ENCODE results near the gene AGAP1. TPM values are rescaled to one million over a fixed set of nuclear protein-coding genes. Genes with fewer than 3 reads are reported as not detected.

AGAP1 gene
- total and polyA plus RNA-seq, 2 donors (not counting 3 experiments of a cell fraction or from before 2014, with no cell fraction given), result 10.2 to 20.9 TPM

DNA sequence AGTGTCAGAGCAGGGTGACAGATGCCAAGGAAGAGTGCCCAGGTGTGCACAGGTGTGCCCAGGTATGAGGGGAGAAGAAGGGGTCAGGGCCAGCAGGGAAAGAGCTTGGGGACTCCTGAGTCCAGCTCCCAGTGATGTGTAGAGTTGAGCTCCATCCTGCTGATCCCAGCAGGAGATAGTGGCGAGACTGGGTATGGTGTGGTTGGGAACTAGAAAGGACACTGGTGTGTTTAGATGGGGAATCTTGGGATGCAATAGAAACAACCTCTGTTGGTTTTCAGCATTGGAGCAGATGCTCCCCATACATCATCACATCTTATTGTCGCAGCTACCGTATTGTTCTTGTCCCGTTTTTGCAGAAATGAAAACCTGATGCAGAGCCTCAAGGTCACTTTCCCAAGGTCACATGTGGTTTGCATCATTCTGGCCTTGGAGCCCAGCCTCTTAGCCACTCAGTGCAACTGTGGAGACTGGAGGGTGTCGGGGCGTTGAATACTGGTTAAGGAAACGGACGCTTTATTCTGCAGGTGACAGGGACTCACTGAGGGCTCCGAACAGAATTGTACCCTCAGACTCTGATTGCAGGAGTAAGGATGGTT lies 166.7 kb downstream of the AGAP1 start:
- Histone ChIP-seq H3K27me3 (ENCODE audit: control insufficient read depth in 2 of 2, insufficient read depth in 2 of 2, low read length in 2 of 2) (peaks cover 8 to 12% of the 10 kb centered on the region in 2 experiments), H4K20me1 (replicated peaks; ENCODE audit: control insufficient read depth, extremely low read depth, insufficient read depth, low read length) (no peaks in the 10 kb centered on the region), H3K4me1 (ENCODE audit: control insufficient read depth, extremely low read depth, insufficient read depth, low read length) (no peaks in the 10 kb centered on the region), H3K9me1 (replicated peaks; ENCODE audit: control insufficient read depth, extremely low read depth, insufficient read depth, low read length) (peaks cover 2% of the 10 kb centered on the region), H3K27ac (ENCODE audit: insufficient read depth, low read depth, low read length) (no peak overlapping the region), H3K9ac (replicated peaks; ENCODE audit: extremely low read depth, insufficient read depth, low read length) (no peak overlapping the region), H2AFZ (ENCODE audit: low read depth, low read length) (no peak overlapping the region), H3K4me2 (ENCODE audit: insufficient read depth, low read length) (no peak overlapping the region), H3K4me3 (replicated peaks in 1 of 3; ENCODE audit: insufficient read depth in 1 of 3, low read depth in 1 of 3, low read length in 3 of 3) (no peak overlapping the region), H3K9me3 (replicated peaks; ENCODE audit: control insufficient read depth, insufficient read depth, low read length) (no peaks in the 10 kb centered on the region), H3K36me3 (ENCODE audit: control insufficient read depth in 2 of 2, extremely low read depth in 1 of 2, insufficient read depth in 2 of 2, low read length in 2 of 2) (no peaks in the 10 kb centered on the region), H3K79me2 (ENCODE audit: control insufficient read depth, insufficient read depth, low read length) (no peaks in the 10 kb centered on the region)
- no peak for TF ChIP-seq JUN (IDR thresholded peaks at IDR 0.05; ENCODE audit: borderline replicate concordance, insufficient read depth, insufficient read length, low read depth)
- CTCF ChIA-PET, result no interaction called here
- FAIRE-seq (no peak), DNase-seq (ENCODE audit: low read depth, low spot score) (no peak)
- no TSS peak for BruUV-seq (replicated peaks)
- POLR2A ChIA-PET, result no interaction called here
- intact Hi-C loops (cut with micrococcal nuclease), result no loop called here
- dilution Hi-C loops (cut with MboI; ENCODE audit: extremely low pct_ligation_motif_present, low sequenced_read_pairs), result no loop called here

DNA sequence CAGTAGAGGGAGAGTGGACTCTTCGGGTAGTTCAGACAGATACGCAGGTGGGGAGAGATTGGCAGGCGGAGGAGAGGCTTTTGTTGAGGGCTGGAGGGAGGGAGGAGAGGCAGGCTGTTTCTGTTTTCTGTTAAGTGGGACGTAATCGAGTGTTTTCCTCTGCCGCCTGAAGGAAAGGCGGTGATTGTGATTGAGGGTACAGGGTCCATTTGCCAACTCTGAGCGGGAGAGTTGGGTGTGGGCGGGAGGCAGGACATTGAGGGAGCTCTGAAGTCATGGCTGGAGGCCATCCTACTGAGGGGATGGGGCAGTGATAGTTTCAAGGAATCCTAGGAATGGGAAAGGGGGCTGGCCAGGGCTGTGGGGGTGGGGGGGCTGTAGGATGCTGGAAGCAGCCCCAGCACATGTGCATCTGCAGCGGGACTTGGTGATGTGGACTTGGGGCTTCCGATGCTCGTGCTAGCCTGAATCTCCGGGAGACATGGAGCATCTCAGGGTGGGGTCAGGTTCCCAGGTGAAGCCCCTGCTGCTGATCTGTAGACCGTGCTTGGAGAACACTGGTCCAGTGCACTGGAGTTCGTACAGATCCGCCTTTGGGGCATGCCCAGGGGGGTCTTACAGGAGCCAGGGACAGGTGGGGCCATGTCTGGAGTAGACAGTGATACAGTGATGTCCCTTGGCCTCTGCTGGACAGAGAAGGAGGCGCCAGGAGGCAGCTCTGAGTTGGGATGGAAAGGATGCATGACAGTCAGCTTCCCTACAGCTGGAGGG lies 167.5 kb downstream of the AGAP1 start:
- Histone ChIP-seq H3K4me2 (ENCODE audit: insufficient read depth, low read length) (no peak overlapping the region), H2AFZ (ENCODE audit: low read depth, low read length) (no peak overlapping the region), H3K27ac (ENCODE audit: insufficient read depth, low read depth, low read length) (no peak overlapping the region), H3K4me3 (replicated peaks in 1 of 3; ENCODE audit: insufficient read depth in 1 of 3, low read depth in 1 of 3, low read length in 3 of 3) (no peak overlapping the region), H3K9me1 (replicated peaks; ENCODE audit: control insufficient read depth, extremely low read depth, insufficient read depth, low read length) (peaks cover 2% of the 10 kb centered on the region), H3K4me1 (ENCODE audit: control insufficient read depth, extremely low read depth, insufficient read depth, low read length) (no peaks in the 10 kb centered on the region), H4K20me1 (replicated peaks; ENCODE audit: control insufficient read depth, extremely low read depth, insufficient read depth, low read length) (no peaks in the 10 kb centered on the region), H3K27me3 (ENCODE audit: control insufficient read depth in 2 of 2, insufficient read depth in 2 of 2, low read length in 2 of 2) (peaks cover 8 to 17% of the 10 kb centered on the region in 2 experiments), H3K79me2 (ENCODE audit: control insufficient read depth, insufficient read depth, low read length) (no peaks in the 10 kb centered on the region), H3K36me3 (ENCODE audit: control insufficient read depth in 2 of 2, extremely low read depth in 1 of 2, insufficient read depth in 2 of 2, low read length in 2 of 2) (no peaks in the 10 kb centered on the region), H3K9ac (replicated peaks; ENCODE audit: extremely low read depth, insufficient read depth, low read length) (no peak overlapping the region), H3K9me3 (replicated peaks; ENCODE audit: control insufficient read depth, insufficient read depth, low read length) (no peaks in the 10 kb centered on the region)
- ChIA-PET CTCF (no interaction called here), POLR2A (no interaction called here)
- FAIRE-seq (no peak), DNase-seq (ENCODE audit: low read depth, low spot score) (no peak)
- dilution Hi-C loops (cut with MboI; ENCODE audit: extremely low pct_ligation_motif_present, low sequenced_read_pairs) (no loop called here), intact Hi-C loops (cut with micrococcal nuclease) (no loop called here)
- no TSS peak for BruUV-seq (replicated peaks)
- no peak for TF ChIP-seq POLR2A (IDR thresholded peaks at IDR 0.05; ENCODE audit: low read depth, low read length)
- TF ChIP-seq MYC (IDR thresholded peaks at IDR 0.05; ENCODE audit: low read depth, low read length), result no peak
- TF ChIP-seq, protein P1, sequence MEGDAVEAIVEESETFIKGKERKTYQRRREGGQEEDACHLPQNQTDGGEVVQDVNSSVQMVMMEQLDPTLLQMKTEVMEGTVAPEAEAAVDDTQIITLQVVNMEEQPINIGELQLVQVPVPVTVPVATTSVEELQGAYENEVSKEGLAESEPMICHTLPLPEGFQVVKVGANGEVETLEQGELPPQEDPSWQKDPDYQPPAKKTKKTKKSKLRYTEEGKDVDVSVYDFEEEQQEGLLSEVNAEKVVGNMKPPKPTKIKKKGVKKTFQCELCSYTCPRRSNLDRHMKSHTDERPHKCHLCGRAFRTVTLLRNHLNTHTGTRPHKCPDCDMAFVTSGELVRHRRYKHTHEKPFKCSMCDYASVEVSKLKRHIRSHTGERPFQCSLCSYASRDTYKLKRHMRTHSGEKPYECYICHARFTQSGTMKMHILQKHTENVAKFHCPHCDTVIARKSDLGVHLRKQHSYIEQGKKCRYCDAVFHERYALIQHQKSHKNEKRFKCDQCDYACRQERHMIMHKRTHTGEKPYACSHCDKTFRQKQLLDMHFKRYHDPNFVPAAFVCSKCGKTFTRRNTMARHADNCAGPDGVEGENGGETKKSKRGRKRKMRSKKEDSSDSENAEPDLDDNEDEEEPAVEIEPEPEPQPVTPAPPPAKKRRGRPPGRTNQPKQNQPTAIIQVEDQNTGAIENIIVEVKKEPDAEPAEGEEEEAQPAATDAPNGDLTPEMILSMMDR (IDR thresholded peaks at IDR 0.05; ENCODE audit: extremely low read depth in 1 of 2, insufficient read depth in 1 of 2, low read depth in 1 of 2, low read length in 2 of 2), result no peak
- no peak for TF ChIP-seq GATA2 (IDR thresholded peaks at IDR 0.05; ENCODE audit: insufficient read depth, insufficient read length, low read depth, low read length)
- TF ChIP-seq, protein P2, sequence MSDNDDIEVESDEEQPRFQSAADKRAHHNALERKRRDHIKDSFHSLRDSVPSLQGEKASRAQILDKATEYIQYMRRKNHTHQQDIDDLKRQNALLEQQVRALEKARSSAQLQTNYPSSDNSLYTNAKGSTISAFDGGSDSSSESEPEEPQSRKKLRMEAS (IDR thresholded peaks at IDR 0.05; ENCODE audit: insufficient read depth, insufficient read length), result no peak
- no peak for TF ChIP-seq FOS (IDR thresholded peaks at IDR 0.05; ENCODE audit: borderline replicate concordance, insufficient read depth, low read length)

Data from endothelial cell of umbilical vein (primary cell).